GM18517 (cell line): Measurements from ENCODE around the gene GCNT2.
"Not testable (repeated sequence)": the region's sequence is repeated elsewhere in the genome, so short reads cannot be mapped to it uniquely, and the experiment has no call there.

Experiments used
- ATAC-seq: cut with Tn5 transposase; IDR thresholded peaks from one replicate; pipeline ENCODE4 v1.9.1; 2021; ENCODE audit warnings: mild to moderate bottlenecking, moderate library complexity; ENCODE audit not compliant: unreplicated experiment

Gene GCNT2

DNA sequence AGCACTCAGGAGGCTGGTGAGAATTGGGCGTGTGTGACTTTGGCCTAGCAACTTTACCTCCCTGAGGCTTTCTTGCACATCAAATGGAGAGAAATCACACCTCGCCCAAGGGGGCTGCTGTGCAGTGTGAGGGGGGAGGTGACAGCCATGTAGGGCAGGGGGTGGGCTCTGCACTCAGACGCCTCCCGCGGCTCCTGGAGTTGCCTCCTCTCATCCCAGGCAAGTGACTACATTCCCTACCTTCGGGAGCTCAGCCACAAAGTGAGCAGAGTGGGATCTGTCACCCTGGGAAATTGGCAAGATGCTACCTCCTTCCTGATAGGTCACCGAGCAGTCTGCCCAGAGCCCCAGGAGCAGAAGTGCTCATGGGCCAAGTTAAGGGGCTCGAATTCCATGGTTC, 56.0 kb downstream of the GCNT2 start:
- no peak for ATAC-seq

DNA sequence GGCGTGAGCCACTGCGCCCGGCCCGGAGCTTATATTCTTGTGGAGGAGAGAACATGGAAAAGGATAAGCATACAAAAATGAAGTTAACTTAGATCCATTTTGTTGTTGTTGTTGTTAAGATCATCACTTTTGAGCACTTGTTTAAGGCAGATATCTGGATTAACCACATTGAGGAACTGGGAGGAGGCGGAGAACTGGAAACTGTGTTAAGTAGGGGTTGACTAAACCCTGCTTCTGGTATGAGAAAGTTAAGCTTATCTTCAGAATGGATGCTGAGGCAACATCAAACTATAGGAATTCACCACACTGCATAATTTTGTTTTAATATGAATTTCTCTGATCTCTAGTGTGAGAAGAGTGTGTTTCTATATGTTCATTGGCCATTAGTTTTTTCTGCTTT, 57.6 kb downstream of the GCNT2 start:
- ATAC-seq, result no peak

DNA sequence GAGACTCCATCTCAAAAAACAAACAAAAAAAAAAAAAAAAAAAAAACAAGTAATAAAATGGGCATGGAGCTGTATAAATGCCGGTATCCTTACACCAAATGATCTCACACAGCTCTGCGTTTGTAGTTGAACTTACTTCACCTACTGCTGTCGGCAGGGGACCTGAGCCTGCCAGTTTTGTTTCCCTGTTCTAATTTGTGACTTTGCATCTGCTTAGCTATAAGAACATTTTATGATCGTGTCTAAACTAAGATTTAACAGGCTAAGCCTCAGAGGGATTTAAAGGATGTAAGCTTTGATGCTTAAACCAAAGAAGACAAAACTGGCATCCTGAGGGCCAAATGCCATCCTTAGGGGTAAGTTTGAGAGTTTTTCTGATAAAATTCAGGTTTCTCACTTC, 58.7 kb downstream of the GCNT2 start:
- no peak for ATAC-seq

DNA sequence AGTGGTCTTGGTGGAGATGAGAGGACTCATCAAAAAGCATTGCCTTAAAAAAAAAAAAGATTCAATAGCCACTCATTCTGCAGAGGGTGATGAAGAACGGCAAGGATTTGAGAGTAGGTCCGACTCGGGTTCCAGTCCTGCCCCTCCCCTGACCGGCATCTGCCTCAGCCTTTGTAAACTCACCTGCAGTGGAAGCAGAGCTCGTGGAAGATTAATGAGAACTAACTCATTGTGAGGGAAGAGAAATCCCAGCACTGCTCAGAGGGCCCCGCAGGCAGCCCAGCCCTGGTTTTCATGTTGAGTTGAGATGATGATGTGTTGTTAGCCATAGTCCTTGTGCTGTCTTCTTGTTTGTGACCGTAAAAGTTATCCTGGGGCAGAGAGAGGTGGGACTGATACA, 59.4 kb downstream of the GCNT2 start:
- no peak for ATAC-seq

DNA sequence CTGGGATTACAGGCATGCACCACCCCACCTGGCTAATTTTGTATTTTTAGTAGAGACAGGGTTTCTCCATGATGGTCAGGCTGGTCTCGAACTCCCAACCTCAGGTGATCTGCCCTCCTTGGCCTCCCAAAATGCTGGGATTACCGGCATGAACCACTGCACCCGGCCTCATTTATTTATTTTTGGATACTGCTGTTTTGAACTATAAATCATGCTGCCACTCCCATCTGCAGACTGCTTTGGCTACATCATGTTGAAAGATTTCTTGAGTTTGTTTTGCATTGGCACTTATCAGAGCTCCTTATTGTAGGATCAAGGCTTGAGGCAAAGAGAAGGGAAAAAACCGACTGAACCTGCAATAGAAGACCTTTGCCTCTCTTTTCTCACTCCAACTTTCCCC, 60.3 kb downstream of the GCNT2 start:
- ATAC-seq, result not testable (repeated sequence)

DNA sequence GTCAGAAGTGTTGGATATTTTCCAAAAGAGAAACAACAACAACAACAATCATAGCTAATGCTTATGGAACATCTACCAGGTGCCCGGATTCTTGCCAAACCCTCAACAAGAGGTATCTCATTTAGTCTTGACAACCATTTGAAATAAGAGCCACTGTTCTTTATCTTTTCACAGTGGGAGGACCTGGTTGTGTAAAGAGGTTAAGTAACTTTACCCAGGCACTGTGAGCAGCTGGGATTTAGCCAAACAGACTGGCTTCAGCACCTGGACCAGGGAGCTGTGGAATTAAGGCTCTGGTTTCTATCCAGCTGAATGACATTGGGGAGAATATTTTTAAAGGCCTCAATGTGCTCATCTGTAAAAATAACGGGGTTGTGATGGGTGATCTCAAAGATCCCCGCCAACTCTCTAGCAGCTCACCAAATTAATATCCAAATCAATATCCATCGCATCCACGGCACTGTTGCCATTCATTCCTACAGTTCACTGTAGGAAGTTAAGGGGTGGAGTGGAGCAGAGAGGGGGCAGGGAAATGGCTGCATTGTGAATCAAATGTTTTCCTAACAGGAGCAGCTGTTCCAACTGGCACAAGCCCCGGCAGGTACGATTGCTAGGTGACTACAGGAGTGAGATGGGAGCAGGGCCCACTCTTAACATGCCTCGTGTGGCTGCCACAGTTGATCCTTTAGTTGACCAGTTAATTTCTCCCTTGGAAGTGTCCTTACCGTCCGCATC, 61.8 kb downstream of the GCNT2 start:
- no peak for ATAC-seq

DNA sequence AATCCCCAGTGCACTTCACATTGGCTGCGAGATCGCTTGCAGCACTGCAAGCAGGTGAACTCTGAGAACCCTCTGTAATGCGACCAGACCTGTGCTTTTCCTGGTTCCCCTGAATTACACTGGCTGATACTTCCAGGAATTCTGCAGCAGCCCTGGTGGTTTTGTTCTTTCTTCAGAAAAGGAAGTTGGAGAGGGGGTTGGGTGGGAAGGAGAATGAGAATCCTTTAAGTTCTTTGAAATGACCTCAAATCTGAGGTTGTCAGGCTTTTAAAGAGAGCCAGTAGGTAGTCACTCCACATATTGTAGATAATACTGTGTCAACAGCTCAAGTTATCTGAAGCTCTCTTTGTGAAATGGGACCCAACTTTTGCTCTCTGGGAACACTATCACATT, 62.4 kb downstream of the GCNT2 start:
- ATAC-seq, result no peak

DNA sequence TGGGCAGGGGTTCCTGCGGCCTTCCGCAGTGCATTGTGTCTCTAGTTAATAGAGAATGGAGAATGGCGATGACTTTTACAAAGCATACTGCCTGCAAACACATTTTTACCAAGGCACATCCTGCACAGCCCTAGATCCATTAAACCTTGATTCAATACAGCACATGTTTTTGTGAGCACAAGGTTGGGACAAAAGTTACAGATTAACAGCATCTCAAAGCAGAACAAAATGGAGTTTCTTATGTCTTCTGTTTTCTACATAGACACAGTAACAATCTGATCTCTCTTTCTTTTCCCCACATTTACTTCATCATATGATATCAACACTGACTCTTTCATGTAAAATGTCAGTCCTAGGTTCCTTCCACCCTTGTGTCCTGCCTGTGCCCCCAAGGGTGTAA, 63.5 kb downstream of the GCNT2 start:
- no peak for ATAC-seq

DNA sequence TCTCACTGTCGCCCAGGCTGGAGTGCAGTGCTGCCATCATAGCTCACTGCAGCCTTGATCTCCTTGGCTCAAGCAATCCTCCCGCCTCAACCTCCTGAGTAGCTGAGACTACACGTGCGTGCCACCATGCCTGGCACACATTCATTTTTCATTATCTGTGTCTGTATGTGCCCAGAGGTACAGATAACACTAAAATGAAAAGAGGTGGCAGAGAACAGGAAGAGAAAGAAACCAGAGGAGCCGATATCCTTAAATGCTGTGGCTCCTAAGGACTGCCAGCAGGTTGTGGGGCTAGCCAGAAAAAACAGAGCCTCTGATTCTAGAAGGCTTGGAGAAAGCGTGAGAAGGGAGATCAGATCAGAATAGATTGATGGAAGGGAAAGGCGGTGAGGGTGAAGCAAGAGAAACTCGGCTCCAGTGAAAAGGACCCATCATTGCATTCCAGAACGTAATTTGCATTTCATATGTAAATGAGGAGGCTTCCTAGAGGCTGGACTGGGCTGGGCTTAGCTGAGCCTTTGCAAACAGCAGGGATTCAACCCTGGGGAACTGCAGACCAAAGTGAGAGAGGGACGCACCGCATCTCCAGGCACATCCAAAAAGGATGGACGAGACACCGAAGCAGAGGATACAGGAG, 64.2 kb downstream of the GCNT2 start:
- ATAC-seq, result no peak

DNA sequence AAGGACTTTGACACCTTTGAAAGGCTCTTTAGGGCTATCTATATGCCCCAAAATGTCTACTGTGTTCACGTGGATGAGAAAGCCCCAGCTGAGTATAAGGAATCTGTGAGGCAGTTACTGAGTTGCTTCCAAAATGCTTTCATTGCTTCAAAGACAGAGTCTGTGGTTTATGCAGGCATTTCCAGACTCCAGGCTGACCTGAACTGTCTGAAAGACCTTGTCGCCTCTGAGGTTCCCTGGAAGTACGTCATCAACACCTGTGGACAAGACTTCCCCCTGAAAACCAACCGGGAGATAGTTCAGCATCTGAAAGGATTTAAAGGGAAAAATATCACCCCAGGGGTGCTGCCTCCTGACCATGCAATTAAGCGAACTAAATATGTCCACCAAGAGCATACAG, 65.2 kb downstream of the GCNT2 start:
- no peak for ATAC-seq

DNA sequence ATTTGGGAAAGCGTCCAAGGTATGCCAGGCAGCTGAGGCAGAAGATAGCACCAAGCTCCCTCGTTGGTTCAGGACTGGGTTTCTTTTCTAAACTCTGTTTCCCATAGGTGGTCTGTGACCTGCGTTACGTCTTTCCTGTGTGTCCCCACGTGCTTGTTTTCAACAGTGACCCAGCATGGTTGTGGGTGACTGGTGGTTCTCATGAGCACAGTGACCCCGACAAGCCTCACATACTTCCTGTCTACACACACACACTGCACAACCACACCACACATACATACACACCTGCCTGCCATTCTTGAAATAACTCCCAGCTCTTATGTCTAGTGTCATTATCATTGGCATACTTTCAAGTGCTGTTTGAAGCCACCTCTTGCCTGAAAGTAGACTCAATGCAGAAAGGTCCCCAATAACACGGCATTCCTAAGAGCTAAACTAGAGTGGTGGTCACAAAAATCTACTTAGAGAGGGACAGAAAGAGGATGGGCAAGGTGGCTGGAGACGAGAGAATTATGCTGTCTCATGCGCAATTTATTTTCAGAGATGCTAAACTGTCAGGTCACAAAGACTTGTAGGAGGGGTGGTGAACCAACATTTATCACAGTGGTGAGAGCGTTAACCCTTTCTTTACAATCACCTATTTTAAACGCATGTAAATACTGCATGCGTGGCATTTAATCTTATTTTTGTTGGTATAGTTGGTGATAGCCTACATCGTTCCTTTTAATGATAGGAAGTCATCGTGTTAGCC, 66.7 kb downstream of the GCNT2 start:
- ATAC-seq, result no peak

DNA sequence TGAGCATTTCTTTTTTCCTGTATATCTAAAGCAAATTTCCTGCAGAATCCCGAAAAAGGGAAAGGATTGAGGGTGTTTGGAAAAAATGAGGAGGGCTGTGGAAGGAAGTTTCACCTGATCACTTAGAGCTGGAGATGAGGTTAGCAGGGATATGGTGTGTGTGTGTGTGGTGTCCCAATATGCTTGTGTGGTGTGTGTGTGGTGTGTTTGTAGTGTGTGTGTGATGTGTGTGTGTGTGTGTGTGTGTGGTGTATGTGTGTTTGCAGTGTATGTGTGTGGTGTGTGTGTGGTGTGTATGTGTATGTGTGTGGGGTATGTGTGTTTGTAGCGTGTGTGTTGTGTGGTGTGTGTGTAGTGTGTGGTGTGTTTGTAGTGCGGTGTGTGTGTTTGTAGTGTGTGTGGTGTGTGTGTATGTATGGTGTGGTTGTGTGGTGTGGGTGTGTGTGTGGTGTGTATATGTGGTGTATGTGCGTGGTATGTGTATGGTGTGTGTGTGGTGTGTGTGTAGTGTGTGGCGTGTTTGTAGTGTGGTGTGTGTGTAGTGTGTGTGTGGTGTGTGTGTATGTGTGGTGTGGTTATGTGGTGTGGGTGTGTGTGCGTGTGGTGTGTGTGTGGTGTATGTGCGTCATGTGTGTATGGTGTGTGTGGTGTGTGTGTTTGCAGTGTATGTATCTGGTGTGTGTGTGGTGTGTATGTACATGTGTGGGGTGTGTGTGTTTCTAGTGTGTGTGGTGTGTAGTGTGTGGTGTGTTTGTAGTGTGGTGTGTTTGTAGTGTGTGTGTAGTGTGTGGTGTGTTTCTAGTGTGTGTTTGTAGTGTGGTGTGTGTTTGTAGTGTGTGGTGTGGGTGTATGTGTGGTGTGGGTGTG, 67.6 kb downstream of the GCNT2 start:
- no peak for ATAC-seq

DNA sequence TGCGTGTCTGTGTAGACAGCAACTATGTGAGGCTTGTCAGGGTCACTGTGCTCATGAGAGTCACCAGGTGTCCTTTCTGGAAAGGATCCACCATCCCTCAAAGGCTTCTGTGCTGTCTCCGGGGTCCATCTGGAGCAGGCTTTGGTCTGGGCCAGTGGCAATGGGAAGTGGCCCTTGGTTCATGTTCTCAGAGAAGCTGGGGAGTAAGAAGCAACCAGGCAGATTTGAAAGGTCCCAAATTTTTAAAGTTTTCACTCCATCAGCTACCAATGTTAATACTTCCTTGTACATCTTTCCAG, 68.2 kb downstream of the GCNT2 start:
- ATAC-seq, result no peak

DNA sequence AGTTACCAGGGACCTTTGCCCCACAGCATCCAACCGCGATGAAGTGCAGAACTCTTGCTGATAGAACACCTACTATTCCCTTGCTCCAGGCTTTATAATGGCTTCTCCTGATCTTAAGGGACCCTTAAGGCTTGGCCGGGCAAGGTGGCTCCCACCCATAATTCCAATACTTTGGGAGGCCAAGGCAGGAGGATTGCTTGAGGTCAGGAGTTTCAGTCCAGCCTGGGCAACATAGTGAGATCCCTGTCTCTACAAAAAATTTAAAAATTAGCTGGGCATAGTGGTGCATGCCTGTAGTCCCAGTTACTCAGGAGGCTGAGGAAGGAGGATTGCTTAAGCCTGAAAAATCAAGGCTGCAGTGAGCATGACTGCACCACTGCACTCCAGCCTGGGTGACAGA, 68.8 kb downstream of the GCNT2 start:
- no peak for ATAC-seq

DNA sequence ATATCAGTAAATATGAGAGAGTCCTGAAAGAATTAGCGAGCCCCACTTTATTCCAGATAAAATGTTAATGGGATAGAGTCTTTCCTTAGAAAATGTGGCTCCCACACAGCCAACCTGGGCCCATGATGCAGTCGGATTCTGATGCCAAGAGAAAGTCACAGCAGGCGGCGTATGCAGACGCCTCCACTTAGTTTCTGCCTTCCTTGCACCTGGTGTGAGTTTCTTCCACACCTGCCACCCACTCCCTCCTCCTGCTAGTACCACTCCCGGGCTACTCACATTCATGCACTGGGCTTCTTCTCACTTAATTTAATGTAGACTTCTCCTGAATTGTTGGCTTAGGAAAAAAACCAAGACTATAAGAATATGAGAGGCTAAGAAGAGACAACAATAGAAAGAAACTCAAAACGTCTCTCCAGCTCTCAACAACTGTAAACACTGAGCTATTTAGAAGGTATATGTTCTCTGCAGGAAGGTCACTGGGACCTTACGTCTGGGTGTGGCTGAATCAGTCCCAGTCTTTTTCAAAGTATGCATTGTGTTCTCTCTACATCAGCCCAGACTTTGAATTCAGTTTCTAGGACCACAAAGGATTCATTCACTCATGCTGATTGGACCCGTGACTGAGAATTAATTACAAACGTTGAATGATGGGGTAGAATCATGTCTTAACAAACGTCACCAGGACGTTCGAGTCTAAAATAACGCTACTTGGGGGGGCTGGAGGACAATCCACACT, 70.4 kb downstream of the GCNT2 start:
- ATAC-seq, result no peak

DNA sequence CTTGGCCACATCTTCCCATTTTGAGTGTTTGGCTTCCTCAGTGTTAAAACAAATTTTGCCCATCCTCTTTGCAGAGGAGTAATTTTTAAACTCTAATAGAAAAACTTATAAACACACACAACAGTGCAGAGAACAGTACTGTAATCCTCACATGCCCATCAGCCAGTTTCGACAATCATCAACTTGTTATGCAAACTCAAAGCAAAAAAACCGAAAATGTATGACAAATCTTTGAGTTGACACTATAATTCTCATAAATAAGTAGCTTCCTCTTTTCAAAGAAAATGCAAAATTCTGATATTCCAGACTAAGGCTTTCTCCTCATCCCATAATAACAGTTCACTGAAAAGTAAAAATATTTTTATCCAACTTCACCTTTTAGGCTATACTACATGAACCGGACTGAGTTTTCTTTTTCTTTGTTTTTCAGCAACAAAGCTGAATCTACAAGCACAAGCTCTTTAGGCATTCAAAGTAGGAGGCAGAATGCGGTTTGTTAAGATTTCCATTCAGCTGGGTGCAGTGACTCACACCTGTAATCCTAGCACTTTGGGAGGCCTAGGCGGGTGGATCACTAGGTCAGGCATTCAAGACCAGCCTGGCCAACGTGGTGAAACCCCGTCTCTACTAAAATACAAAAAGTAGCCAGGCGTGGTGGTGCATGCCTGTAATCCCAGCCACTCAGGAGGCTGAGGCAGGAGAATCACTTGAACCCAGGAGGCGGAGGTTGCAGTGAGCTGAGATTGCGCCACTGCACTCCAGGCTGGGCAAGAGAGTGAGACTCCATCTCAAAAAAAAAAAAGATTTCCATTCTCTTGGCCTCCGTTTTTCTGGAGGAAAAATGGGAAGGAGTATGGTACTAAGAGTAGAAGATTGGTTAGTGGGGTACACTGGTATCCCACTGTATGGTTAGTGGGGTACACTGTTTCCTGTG, 74.8 kb downstream of the GCNT2 start:
- no peak for ATAC-seq

DNA sequence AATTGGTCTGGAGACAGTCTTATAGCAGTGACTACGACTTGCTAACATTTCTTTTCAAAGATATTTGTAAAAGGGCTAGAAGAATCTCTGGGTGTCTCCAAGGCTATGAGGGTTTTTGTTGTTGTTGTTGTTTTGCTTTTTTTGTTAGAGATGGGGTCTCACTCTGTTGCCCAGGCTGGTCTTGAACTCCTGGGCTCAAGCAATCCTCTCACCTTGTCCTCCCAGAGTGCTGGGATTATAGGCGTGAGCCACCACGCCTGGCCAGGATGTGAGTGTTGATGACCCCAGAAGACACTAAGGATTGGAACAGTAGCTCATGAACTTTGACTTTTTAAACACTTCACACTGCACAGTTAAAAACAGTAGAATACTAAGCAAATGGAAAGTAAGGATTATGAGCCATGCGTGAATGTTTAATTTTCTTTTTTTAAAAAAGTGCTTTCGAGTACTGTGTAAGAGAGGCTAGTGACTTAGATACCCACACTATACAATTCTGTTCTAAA, 76.4 kb downstream of the GCNT2 start:
- no peak for ATAC-seq

DNA sequence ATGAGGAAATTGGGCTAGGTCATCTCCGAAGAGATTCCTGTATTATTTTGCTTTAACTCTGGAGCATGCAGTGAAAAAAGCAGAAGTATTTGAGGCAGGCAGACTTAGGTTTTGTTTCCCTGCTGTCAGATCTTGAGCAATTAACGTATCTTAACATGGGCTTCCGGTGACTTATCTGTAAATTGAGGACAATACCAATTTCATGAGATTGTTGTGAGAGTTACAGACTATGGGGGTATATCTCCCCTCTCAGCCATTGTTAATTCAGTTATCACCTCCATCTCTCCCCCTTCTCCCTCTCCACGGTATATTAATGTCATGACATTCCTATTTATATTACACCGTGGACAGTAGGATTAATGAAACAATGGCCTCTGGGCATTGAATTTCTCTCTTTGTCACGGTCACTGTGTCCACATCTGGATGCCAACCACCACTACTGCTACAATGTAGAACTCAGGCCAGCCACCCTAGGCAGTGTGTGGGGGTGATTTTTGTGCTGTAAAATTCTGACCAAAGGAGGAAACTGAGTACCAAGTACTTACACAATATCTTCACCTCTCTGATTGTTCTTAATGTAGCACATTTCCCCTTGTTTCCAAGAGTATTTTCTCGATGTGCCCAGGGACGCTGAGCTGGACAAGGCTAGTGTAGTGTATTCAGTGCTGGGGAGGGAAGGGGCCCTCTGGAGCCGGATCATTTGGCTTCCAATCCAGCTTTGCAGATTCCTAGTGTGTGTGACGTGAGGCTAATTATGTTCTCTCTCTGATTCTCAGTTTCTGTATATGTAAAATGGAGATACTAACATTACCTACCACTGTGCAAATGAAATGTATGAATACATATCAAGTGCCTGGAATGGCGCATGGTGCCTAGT, 77.2 kb downstream of the GCNT2 start:
- ATAC-seq, result no peak

DNA sequence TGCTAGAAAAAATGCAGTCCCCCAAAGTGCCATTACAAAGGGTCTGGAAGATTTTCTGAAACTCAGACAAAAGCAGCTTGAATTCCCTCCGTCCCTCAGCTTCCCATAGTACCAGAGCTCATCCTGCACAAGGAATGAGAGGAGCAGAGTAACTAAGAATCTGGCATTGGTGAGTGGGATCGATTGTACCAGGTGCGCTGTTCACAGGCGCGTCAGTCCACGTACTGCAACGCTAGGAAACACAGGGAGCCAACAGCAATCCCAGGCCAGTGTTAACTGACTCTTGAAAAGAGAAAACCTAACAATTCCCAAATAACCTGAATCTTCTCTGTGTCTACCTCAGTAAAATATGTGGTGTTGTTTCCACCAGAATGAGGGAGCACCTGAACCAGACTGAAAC, 77.9 kb downstream of the GCNT2 start:
- ATAC-seq, result no peak
